HG03135 (cell line): ENCODE measurements around the gene TMEM120B.

ENCODE experiments used
- ATAC-seq: cut with Tn5 transposase; IDR thresholded peaks from one replicate; pipeline ENCODE4 v1.9.1; 2021; ENCODE audit warnings: mild to moderate bottlenecking, moderate library complexity; ENCODE audit not compliant: unreplicated experiment

The TMEM120B gene

DNA sequence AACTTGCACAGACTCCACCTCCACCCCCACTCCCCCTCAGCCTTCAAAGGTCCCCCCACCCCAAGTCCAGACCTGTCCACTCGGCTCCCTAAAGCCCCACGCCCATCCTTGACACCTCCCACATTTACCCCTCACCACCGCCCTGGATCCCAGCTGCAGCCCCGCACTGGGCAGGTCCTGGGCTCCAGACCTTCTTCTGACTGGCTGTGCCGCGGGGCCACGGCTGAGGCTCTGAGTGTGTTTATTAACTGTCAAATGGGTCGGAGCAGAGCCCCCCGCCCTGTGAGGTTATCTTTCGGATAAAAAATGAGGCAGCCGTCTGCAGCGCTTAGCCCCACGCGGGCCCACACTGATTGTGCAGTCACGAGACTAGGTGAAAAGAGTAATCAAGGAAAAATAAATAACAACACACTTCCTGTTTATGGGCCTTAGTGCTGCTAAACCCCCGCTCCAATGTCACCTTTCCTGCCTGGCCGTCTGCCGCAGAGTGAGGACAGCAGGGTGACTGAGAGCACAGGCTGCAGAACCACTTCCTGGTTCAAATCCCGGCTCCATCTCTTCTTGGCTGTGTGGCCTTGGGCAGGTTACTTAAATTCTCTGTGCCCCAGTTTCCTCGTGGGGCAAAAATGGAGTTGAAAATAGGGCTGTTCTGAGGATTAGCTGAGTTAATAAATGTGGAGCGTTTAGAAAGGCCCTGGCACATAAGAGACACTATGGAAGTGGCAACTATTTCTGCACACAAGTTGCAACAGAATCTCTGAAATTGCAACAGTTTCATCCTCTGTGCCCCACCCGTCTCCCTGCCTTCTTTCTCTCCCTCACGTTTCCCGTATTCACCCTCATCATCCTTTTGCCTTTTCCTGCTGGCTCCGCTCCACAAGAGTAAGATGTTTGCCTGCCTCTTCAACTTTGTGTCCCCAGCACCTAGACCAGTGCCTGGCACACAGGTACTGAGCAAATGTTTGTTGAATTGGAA lies 100.7 kb downstream of the TMEM120B start:
- no peak for ATAC-seq

DNA sequence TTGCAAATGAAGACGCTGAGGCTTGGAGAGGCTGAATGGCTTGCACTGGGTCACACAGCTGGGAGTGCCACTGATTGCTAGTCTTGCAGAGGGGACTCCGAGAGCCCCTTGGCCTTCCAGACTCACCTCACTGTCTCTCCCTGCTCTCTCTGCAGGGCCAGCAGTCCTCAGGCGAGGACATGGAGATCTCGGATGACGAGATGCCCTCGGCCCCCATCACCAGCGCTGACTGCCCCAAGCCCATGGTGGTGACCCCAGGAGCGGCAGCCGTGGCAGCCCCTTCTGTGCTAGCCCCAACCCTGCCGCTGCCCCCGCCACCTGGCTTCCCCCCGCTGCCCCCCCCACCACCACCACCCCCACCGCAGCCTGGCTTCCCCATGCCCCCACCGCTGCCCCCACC lies 101.4 kb downstream of the TMEM120B start:
- no peak for ATAC-seq

DNA sequence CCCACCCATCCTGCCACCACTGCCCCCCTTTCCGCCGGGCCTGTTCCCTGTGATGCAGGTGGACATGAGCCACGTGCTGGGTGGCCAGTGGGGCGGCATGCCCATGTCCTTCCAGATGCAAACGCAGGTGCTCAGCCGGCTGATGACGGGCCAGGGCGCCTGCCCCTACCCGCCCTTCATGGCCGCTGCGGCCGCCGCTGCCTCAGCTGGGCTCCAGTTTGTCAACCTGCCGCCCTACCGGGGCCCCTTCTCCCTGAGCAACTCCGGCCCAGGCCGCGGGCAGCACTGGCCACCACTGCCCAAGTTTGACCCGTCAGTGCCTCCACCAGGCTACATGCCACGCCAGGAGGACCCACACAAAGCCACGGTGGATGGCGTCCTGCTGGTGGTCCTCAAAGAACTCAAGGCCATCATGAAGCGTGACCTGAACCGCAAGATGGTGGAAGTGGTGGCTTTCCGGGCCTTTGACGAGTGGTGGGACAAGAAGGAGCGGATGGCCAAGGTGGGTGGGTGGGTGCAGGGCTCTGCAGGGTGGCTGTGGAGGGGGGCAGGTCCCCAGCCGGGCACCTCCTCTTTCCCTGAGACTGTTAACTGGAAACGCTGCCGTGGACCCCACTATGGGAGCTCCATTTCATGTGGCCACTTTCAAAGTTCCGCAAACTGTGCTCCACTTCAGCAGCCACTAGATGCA lies 102.0 kb downstream of the TMEM120B start:
- ATAC-seq: no peak

DNA sequence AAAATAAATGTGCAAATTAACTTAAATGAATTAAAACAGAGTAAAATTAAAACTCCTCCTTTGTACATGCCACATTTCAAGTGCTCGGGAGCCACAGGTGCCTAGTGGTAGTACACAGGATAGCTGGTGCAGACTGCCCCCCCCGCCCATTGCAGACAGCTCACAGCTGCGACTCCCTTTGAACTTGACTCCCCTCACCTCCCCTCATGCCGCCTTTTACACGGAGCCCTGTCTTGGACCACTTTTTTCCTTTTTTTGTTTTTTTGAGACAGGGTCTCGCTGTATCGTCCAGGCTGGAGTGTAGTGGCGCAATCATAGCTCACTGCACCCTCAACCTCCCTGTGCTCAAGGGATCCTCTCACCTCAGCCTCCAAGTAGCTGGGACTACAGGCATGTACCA lies 102.7 kb downstream of the TMEM120B start:
- no peak for ATAC-seq

DNA sequence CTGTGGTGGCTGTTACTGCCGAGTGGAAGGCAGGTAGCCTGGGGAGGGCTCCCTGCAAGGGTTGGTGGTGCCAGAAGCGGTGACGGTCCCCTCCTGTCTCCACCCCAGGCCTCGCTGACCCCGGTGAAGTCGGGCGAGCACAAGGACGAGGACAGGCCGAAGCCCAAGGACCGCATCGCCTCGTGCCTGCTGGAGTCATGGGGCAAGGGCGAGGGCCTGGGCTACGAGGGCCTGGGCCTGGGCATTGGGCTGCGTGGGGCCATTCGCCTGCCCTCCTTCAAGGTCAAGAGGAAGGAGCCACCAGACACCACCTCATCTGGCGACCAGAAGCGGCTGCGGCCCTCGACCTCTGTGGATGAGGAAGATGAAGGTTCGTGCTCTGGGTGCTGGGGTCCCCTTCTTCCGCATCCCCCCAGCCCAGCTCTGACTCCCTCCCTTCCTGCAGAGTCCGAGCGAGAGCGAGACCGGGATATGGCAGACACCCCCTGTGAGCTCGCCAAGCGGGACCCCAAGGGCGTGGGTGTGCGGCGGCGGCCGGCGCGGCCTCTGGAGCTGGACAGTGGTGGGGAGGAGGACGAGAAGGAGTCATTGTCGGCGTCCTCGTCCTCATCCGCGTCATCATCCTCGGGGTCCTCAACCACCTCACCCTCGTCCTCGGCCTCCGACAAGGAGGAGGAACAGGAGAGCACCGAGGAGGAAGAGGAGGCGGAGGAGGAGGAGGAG lies 104.5 kb downstream of the TMEM120B start:
- no peak for ATAC-seq

DNA sequence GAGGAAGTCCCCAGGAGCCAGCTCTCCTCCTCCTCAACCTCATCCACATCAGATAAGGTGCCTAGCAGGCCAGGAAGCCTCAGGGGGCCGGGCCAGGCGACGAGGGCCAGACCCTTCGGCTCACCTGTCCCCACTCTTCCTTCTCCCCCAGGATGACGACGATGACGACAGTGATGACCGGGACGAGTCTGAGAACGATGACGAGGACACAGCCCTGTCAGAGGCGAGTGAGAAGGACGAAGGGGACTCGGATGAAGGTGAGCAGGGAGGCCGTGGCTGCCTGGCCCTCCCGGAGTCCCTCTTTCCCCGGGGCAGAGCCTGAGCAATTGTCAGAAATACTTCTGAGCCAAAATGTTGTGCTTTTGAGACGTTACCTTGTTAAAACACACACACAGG lies 105.1 kb downstream of the TMEM120B start:
- no peak for ATAC-seq

DNA sequence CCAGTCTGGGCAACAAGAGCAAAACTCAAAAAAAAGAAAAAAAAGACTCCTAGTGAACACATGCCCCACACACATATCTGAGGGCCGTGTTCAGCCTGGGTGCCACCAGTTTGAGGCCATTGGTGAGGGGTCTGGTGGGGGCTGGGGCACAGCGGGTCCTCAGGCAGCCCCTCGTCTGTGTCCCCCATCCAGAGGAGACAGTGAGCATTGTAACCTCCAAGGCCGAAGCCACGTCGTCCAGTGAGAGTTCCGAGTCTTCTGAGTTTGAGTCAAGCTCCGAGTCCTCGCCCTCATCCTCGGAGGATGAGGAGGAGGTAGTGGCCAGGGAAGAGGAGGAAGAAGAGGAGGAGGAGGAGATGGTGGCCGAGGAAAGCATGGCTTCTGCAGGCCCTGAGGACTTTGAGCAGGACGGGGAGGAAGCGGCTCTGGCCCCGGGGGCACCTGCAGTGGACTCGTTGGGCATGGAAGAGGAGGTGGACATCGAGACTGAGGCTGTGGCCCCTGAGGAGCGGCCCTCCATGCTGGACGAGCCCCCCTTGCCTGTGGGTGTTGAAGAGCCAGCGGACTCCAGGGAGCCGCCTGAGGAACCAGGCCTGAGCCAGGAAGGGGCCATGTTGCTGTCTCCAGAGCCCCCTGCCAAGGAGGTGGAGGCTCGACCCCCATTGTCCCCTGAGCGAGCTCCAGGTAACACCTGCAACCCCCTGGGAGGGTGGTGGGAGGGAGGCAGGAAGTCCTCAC lies 106.8 kb downstream of the TMEM120B start:
- no peak for ATAC-seq

DNA sequence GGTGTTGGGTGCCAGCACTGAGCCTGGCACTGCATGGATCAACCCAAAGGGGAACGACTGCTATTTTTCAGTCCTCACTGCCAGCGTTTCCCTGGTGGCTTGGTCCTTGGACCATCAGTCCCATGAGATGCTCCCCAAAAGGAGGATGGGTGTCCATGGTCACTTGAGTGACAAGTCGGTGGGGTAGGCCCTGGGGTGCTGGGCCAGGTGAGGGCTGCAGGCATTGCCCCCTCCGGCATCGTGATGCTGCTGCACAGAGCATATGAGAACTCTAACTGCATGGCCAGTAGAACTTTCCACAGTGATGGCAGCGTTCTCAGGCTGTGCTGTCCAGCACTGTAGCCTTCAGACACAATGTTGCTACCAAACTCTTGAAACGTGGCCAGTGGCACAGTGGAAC lies 107.5 kb downstream of the TMEM120B start:
- ATAC-seq: no peak

DNA sequence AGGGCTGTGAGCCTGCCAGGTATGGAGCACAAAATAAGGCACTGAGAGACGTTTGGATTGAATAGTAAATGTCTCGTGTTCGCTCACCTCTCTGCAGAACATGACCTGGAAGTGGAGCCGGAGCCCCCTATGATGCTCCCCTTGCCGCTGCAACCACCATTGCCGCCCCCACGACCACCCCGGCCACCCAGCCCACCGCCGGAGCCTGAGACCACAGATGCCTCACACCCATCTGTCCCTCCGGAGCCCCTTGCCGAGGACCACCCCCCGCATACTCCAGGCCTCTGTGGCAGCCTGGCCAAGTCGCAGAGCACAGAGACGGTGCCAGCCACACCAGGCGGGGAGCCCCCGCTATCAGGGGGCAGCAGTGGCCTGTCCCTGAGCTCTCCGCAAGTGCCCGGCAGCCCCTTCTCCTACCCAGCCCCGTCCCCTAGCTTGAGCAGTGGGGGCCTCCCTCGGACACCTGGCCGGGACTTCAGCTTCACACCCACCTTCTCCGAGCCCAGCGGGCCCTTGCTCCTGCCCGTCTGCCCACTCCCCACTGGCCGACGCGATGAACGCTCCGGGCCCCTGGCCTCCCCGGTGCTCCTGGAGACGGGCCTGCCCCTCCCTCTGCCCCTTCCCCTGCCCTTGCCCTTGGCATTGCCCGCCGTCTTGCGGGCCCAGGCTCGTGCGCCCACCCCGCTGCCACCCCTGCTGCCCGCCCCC lies 110.0 kb downstream of the TMEM120B start:
- no peak for ATAC-seq

DNA sequence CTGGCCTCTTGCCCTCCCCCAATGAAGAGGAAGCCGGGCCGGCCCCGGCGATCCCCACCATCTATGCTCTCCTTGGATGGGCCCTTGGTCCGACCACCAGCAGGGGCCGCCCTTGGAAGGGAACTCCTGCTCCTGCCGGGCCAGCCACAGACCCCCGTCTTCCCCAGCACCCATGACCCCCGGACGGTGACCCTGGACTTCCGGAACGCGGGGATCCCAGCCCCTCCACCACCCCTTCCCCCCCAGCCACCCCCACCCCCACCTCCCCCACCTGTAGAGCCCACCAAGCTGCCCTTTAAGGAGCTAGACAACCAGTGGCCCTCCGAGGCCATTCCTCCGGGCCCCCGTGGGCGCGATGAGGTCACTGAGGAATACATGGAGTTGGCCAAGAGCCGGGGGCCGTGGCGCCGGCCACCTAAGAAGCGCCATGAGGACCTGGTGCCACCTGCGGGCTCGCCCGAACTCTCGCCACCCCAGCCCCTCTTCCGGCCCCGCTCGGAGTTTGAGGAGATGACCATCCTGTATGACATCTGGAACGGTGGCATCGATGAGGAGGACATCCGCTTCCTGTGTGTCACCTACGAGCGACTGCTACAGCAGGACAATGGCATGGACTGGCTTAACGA lies 110.7 kb downstream of the TMEM120B start:
- ATAC-seq: no peak

DNA sequence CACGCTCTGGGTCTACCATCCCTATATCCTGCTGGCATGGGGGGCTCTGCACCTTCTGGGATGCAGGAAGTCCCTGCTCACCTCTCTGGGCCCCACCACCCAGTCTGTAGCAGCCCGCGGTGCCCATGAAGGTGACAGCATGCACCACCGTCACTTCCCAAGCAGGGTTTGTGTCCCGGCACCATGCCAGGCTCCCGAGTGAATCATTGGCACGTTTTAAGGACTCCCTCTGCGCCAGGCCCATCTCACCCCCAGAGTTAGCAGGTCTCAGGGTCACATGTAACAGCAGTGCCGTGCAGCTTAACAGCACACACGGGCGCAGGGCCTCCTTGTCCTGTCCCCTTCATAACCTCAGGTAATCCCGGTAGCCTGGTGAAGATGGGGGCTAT lies 111.2 kb downstream of the TMEM120B start:
- no peak for ATAC-seq

DNA sequence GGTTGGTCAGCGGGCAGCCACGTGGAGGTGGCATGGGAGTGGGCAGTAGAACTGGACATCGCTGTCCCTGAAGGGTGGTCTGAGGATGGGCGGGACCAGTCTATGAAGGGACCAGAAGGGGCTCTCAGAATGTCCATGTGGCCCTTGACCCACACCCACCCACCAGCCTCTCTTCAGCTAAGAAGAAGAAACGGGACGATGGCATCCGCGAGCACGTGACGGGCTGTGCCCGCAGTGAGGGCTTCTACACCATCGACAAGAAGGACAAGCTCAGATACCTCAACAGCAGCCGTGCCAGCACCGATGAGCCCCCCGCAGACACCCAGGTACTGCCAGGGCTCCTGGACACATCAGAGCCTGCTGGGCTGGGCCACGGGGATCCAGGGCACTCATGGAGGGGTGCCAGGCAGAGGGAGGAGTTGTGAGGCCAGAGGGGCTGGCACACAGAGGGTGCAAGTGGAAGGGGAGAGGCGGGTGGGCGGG lies 112.5 kb downstream of the TMEM120B start:
- ATAC-seq: no peak

DNA sequence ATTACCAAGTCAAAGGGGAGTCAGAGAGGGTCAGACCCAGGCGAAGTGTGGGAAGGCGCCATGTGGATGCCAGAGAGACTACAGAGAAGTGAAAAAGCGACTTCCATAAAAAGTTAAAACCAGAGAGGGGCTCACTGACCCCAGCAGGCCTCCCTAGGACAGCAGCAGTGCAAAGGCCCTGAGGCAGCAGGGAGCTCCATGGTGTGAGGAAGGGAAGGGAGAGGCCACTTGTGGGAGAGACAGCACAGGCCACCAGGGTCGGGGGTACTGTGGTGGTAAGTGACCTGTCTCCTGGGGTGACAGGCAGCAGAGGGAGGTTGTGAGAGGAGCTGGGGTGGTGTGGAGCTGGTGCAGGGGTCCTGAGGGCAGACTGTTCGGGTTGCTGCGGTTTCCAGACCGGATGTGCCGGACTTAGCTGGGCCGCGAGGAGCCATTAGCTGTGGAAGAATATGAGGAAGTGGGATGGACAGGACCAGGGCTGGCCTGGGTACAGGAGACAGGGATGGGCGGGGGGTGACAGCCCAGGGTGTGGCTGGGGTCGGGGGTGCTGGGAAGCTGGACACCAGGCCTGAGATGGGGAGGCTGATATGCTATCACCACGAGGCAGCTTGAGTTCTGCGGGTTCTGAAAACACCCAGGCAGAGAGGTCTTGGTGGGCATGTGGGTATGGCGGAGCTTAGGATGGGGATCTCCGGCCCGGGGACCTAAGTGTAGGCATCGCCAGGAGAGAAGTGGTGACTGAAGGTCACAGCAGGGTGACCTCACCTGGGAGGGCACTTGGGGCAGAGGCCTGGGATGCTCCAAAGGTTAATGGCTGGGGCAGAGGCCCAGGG lies 114.0 kb downstream of the TMEM120B start:
- no peak for ATAC-seq

DNA sequence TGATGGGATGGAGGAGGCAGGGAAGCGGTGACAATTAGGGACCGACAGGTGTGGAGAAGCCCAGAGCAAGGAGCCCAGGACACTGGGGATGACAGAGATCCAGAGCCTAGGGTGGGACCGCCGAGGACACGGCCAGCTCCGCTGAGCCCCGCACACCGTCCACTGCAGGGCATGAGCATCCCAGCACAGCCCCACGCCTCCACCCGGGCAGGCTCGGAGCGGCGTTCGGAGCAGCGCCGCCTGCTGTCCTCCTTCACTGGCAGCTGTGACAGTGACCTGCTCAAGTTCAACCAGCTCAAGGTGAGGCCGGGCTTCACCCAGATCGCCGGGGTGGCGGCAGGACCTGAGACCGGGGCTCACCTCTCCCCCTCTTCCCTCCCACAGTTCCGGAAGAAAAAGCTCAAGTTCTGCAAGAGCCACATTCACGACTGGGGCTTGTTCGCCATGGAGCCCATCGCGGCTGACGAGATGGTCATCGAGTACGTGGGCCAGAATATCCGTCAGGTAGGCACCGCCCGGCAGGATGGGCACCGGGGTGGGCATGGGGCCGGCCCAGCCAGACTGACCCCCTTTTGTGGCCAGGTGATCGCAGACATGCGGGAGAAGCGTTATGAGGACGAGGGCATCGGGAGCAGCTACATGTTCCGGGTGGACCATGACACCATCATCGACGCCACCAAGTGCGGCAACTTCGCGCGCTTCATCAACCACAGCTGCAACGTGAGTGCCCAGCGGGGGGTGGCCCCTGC lies 115.0 kb downstream of the TMEM120B start:
- no peak for ATAC-seq

DNA sequence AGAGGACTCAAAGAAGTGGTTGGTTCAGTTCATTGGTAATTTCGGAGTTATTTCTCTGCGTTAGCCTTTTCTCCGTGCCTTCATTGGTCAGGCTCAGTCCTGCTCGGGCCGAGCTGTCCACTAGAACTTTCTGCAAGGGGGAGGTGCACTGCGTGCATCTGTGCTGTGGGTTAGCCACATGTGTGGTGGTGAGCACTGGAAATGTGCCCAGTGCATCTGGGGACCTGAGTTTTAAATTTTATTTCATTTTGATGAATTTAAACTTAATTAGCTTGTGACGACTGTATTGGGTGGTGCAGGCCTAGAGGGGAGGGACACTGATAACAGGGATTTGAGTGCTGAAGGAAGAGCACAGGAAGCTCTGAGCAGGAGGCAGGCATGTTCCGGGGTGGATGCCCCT lies 115.8 kb downstream of the TMEM120B start:
- no peak for ATAC-seq

DNA sequence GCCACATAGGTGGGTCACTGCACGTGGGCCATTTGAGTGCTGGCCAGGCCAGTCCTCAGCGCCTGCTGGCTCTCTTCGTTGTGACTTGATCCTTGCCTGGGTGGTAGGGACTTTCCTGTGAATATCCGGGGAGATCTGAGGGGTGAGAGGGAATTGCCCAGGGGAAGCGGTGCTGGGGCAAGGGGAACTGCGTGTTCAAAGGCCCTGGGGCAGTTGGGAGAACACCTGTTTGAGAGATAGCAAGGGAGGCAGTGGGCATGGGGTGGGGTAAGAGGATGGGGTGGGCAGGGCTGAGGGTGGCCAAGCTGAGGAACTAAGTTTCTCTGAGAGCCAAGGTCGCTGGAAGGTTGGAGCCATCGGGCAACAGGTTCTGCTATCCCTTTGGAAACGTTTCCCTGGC lies 116.3 kb downstream of the TMEM120B start:
- no peak for ATAC-seq

DNA sequence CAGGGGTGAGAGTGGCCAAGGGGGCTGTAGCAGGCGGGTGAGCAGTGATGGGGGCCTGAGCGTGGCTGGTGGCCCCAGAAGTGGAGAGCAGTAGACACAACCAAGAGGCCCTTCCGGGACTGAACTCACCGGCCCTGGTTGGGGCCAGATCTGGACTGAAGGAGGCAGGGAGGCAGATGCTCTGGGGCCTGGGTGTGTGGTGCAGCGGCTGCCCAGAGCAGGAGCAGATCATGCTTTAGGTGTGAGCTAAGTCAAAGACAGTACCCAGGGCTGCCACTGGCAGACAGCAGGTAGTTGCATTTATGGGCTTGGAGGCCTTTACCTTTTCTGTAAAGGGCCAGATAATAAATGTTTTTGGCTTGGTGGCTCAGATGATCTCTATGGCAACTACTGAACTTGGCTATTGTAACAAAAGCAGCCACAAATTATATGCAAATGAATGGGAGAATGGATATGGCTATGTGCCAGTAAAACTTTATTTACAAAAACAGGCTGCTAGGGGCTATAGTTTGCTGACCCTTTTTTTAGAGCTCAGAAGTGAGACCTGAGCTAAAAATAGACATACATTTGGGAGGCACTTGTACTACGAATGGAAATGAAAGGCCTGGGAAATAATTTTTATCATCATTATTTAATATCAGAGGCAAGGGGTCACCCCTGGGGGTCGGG lies 116.8 kb downstream of the TMEM120B start:
- ATAC-seq: no peak

DNA sequence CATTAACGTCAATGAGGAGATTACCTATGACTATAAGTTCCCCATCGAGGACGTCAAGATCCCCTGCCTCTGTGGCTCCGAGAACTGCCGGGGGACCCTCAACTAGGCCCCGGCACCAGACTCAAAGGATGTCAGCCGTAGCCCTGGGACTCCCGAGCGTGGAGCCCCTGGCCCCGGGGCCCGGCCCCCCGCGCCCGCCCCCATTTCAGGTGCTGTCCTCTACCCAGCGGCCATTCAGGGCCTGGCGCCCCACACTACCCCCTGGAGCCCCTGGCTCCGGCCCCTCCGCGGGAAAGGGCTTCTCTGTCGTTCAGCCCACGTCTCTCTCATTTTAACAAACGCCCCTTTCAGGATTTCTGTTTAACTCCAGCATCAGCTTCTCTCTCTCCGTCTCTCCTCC lies 117.6 kb downstream of the TMEM120B start:
- ATAC-seq: no peak
